ENCODE data around the gene GRIP2.
A peak's percentile ranks its signal among the peaks of the same experiment; 100 is the strongest.

GRIP2 gene

DNA sequence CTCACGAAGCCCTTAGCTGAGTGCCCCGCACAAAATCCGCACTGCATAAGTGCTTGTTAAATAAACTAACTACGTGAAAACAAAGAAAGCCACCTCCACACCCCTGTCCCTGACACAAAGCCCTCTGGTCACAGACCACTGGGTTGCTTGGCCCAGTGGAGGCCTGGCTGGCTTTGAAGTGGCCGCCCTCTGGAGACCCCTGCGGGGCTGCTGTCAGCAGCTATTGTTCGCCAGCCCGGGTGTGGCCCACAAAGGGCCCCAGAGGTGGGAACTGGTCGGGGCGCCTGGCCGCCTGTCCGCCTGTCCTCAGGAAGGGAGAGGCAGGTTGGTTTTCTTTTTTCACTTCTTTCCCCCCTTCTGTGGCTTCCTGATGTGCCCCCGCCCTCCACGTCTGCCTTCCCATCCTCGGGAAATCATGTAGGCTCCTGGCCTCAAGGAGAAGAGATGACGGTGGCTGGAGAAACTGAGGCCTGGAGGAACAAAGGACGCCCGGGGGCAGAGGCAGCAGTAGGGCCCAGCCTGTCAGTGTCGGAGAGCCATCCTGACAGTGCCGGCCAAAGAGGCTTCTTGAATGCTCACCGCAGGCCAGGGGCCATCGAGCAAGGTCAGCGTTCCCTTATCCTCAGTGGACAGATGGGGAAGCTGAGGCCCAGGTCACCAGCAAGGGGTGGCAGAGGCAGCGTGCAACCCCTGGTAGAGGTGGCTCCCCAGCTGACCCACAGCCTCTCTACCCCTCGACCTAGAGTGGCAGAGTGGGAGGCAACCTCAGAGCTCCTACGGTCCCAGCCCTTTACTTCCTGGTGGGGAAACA lies 76.6 kb downstream of the GRIP2 start:
- peak; percentile 17 for DNase-seq

DNA sequence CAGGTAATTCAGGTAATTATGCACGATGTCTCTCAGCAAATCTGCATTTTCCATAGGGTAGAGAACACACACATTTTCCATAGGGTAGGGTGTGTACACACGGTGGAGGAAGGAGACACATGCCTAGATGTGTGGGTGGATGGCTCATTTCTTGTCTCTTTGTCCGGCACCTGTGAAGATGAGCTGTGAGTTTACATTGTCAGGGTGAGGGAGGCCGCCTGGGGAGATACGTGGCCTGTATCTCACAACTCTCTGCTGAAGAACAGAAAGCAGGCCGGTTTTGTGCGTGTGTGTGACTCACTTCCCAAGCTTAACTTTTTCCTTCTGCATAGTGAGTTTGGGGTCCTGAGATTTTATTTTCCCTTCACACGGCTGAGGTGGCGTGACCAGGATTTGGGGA lies 77.4 kb downstream of the GRIP2 start:
- DNase-seq = no peak

DNA sequence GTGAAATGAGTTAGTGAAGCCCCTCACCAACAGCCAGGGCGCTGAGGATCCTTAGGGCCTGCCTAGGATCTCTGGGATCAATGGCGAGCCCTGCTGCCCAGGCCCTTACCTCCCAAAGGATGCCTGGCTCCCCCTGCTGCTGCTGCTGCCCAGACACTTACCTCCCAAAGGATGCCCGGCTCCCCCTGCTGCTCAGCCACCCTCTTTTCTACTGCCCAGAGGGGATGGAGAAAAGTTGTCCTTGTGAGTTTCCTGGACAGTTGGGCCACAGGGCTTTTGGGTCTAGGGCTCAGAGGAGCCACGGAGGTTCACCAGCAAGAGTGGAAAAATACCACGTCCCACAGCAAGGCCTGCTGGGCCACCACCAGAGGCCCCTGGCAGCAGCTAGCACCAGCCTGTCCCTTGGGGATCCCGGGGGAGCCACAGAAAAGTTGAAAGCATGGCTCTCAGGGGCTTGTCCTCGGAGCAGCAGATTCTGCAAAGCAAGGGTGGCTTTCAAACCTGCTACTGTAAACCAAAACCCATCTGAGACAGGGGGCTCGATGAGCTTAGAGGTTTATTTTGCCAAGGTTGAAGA lies 78.3 kb downstream of the GRIP2 start:
- DNase-seq = peak; percentile 23

DNA sequence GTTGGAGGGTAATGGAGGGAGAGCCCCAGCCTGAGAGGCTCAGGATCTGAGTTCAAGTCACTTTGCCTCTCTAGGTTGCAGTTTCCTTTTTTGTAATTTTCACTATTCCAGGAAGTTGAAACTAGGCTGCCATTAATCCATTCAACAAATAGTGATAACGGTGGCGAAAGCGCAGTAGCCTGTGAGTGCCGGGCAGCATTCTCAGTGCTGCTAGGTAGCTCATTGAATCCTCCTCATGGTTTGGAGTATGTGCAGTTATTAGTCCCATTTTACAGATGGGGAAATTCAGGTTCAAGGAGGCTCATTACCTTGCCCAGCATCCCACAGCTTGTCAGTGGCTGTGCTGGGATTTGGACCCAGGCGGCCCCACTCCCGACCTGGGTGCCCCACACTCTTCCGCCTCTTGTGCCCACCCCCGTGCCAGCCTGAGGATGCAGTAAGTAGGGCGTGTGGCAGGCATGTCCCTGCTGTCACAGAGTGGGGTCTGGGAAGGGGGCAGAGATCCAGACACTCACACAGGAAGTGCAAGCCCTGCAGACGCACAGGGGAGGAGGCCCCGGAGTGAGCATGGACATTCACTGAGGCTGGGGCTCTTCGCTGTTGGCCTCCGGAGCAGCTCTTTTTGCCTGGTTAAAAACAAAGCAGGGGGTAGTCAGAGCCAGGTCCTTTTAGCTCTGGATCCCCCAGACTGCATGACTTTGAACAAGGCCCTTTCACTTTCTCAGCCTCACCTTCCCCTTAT lies 79.0 kb downstream of the GRIP2 start:
- DNase-seq = no peak

DNA sequence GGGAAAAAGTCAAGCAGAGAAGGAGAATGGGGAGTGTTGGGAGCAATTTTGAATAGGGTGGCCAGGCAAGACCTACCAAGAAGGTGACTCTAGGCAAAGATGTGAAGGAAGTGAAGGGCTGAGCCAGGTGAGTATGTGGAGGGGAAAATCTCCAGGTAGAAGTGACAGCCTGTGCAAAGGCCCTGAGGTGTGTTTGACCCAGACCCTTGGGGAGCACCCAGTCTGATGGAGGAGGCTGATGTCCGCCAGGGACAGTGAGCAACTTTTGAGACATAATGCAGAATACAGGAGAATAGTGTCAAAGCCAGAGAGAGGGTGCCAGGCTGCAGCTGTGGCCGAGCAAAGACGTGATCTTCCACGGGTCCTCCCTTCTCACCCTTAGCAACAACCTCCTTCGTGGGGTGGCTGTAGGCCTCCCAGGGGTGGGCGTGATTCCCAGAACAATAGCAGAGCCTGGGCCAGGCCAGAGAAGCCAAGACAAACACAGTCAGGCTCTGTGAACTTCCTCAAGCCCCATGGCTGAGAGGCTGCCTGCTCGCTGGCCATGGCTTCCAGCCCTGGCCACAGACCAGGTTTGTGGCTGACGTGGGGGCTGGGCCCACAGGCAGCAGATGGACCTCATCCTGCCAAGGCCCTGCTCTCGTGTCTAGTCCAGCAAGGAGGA lies 79.7 kb downstream of the GRIP2 start:
- no peak for DNase-seq

DNA sequence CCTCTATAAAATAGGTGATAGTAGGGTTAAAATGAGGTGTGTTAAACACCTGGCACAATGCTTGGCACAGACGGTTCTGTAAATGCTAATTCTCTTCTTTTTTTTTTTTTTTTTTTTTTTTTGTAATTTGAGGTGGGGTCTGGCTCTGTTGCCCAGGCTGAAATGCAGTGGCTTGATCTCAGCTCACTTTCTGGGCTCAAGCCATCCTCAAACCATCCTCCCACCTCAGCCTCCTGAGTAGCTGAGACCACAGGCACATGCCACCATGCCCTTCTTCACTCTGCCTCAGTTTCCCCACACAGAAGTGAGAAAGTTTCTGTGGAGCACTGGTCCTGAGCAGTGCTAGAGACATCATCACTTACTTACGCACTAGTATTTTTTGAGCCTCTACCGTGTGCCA lies 80.4 kb downstream of the GRIP2 start:
- DNase-seq = no peak

DNA sequence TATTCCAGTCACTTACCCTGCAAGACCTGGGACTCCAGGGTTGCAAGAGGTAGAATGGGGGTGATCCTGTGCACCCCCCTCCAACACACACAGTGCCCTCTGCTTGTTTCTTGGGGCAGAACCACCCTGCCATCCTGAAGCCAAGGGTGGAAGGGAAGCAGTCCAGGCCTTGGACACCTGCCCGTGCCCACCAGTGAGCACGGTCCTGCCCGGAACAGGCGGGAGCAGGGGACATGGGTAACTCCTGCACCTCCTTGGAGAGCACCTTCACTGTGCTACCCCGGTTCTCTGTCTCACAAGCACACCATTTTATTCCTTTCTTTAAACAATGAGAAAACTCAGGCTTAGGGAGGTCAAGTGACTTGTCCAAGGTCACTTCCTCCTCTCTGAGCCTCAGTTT lies 80.8 kb downstream of the GRIP2 start:
- DNase-seq = no peak

DNA sequence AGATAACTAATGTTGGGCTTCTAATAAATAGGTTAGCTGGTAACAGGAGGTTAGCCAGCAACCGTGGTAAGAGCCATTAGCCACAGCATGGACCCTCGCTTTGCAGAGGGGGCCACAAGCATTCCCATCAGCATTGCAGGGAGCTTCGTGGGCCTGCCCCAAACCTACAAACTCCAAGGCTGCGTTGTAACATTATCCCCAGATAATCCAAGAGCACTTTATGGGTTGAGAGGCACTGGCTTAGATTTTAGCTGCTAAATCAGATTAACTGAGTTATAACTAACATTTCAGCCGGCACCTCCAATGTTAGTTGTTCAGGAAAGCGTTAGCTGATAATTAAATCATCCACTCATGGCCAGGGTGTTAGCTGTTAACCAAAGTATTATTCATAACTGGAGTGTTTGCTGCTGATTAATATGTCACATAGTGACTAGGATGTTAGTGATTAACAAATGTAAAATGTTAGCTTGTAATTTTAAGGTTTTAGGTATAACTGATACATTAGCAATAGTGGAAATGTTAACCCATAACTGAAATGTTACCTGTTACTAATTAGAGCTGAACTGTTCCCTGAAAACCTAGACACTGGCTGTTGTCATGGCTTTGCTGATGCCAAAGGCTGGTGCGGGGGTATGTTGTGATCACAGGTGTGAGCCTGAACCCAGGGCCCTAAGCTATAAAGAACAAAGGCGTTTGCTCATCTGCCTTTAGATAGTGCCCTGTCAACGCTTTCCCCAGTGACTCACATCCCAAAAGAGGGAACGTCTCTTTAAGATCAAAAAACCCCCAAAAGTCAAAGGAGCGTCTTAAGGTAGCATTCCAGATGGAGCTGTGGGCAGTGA lies 81.5 kb downstream of the GRIP2 start:
- DNase-seq = no peak

DNA sequence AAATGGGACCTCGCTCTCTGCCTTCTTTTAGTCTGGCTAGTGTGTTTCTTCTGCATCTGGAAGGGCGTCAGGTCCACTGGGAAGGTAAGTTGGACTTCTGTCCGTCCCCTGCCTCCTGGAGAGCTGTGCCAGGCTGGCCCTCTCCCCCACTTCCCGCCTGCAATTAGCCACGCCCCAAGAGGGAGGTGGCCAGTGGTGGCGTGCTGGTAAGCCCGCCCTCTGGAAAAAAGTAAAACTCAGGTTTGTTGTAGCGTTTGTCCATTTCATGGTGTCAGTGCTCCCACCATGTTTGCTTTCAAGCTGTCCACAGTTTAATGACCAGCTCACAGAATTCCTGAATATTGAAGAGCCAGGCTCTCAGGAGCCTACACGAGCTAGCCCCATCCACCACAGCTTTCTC lies 82.1 kb downstream of the GRIP2 start:
- DNase-seq = no peak

DNA sequence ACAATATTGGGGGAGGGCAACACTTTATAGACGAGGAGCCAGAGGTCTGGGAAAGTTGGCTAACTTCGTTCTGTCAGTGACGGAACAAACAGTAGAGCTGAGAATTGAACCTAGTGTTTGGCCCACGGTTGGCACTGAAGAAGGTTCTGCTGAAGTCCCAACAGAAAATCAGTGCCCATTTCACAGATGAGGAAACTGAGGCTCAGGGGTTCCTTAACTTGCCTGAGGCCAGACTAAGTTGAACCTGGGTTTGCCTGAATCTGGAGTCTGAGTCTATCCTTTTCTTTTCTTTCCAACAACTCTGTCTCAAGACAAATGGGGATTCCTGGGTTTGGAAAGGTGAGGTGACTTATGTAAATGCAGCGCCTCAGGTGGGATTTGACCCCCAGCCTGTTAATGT lies 82.7 kb downstream of the GRIP2 start:
- no peak for DNase-seq

DNA sequence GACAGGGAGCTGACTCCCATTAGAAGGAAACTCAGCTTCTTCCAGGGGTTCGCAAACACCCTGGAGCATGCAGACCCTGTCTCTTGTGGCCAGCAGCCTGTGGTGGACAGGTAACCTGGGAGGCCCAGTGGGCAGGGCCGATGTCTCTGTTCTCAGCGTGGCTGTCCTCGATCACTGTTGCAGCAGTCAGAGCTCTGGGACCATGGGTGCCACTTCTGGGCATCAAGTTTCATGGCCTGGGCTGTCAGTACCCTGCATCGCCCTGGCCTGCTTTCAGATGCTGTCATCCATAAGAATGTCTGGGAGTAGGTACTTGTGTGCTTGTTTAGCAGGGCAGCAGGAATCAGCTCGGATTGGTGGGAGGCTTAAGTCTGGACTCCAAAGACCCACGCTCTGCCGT lies 83.3 kb downstream of the GRIP2 start:
- DNase-seq = no peak

DNA sequence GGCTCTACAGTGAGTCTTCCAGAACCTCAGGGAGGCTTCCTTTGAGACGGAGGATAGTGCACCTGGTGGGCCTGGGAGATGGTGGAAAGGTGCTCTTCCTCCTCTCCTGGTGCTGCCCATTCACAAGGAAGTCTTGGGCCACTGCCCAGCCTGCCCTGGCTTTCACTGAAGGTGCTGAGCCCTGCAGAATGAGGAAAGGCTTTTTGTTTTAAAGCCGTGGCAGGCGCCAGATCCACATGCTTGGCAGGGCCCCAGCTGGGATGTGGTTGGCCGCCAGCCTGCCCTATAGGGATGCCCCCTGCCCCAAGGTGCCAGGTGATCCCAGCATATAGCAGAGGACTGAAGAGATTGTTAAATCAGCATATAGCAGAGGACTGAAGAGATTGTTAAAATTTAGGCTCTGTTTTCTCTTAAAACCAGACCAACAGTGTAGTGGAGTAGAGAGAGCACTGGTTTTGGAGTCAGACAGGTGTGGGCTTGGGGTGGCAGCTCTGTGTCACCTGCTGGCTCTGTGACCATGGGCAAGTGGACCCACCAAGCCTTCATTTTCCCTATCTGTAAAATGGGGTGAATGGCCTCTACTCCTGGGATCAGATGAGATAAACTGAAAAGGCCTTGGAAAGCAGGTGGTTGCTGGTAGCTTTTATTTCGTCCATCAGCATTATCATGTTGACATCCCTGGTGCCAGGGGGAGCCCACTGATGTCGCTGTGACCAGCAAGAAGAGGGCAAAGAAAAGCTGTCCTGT lies 84.4 kb downstream of the GRIP2 start:
- DNase-seq = peak; percentile 11

DNA sequence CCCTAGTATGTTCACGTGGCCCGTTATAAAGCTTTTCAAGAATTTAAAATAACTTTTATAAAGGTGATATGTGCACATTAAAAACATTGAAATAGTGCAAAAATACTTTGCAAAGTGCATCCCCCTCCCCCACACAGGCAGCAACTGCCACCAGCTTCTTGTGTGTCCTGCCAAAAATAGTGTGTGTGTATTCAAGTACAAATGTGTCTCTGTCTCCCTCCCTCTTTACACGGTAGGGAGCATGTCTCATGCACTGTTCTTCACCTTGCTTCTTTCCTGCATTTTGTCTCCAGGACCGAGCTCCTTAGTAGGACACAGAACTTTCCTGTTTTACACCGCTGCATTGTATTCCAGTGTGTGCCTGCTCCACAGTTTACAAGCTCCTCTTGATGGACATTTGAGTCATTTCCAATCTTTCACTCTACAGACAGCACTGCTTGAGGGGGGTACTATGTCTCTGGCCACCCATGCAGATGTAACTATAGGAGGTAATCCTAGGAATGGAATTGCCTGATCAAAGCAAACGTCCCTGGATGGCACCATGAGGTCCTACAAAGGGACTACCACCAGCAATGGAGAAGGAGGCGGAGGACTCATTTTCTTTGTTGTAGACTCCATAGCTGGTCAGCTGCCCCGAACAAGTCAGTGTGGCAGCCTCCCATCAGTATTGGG lies 85.4 kb downstream of the GRIP2 start:
- no peak for DNase-seq

DNA sequence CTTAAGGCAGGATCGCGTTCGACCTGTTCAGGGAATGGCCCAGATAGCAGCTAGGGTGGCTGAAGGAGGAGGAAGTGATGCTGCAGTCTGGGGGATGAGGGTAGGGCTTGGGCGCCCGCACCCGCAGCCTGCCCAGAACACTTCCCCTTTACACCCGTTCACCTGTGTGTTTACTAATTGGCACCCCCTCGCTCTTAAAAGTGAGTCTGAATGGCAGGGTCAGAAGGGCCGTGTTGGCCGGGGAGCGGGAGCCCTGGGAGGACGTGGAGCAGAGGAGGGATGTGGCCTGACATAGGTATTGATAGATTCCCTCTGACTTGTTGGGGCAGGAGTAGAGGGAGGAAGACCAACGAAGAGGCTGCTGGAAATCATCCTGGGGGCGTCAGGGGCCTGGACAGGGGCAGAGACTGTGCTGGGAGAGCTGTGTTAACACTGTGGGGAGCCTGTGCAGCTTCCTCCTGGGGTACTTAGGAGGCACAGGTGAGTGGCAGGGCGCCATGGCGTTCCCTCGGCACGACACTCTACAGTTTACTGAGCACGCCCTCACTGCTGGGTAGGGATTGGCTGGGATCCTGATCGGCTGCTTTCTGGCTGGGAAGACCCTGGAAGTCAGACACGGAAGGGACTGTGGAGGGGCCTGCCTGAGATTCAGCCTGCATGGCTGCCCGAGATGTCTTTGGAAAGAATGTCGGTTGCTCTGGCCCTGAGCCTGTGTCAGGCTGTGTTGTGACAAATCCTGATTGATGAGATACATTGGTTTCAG lies 86.1 kb downstream of the GRIP2 start:
- no peak for DNase-seq

DNA sequence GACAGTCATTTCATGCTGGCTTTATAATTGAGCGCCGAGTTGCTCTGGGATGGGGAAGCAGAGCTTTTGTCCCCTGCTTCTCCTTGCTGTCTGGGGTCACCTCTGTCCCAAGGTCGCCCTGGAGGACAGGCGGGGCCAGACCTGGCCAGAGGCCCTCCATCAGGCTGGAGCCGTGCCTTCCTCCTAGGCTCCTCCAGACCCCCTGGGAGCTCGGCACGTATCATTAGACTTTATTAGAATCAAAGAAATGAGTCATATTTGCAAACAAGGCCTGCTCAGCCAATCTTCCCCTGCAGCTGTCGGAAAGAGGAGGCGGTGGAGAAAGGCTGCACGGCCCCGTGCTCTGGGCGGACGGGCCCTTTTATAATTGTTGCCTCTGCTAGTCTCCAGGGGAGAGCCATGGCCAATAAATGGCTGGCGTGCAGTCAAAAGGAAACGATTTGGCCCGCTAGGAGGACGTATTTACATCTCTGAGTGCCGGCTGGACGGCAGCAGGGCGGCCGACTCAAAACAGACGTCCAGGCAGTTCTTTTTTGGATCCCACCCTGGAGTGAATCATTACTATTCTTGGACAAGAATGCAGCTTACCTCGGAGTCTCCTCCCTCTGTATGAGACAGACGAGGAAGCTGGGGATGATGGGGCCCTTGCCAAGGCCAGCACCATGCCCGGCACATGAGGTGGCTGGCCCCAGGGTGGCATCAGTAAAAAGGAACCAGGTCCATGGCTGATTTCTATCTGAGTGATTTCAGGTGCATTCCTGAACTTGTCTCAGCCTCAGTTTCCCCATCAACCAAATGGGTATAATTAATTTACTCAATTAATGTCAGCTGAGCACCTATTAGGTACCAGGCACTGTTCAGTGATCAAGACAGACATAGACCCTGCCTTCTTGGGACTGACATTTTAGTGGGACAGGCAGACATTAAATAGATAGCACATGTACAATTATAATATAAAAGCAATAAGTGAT lies 87.1 kb downstream of the GRIP2 start:
- DNase-seq = peak; percentile 84

DNA sequence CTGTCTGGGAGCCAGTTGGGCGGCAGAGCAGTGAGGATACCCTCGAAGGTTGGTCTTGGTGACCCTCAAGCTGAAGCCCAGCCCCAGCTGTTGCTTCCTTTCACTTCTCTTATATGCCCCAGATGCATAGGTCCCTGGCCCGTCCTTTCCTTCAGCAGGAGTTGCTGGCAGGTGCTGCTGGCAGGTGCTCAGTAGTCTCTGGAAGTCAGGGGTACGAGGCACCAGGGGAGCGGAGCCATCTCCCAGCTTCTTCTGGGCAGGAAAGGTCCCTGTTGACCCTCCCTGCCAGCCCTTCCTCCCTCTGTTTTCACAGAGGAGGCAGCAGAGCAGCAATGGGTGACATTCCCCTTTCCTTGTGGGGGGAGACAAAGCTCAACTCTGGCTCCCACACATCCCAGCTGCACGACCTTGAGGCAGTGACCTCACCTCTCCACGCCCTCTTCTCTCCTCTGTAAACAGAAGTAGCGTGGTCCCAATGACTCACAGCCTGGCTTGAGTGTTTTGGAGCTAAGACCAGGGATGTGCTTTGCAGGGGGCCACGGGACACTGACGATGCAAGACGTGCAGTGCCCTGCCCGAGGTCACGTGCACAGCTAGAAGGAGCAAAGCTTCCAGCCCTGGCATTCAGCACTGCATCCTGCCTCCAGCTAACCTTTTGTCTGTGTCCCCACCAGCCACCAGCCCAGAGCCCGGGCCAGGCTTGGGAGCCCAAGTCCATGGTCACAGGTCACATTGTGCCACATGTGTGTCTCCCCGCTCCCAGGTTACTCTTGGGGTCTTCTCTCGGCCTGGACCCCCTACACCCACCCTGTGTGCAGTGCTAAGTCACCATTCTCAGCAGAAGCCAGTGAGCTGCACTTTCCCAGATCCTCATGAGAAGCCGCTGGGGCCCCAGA lies 88.0 kb downstream of the GRIP2 start:
- peak; percentile 38 for DNase-seq

DNA sequence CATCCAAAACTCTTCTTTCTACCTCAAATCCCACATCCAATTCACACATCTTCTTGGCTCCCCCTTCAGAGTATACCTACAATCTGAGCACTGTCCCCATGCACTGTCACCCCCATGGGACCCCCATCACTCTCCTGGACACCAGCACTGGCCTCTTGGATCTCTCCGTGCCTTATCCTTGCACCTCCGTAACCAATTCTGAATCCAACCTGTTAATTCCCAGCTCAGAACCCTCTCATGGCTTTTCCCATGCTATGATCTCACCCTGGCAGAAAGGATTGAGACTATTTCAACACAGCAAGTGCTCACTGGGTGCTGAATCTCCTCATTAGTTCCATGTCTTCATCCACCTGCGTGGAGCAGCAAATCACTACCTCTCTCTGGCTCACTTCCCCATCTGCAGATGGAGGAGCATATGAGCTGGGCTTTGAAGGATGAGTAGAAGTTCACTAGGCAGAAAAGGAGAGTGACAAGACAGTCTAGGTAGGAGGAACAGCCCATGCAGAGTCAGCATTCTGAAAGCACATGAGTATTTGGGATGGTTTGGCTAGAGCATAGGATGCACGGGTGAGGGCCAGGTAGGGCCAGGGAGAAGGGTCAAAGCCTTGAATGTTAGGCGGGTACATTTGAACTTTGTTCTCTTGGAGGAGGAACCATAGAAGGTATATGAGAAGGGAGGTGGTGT lies 89.1 kb downstream of the GRIP2 start:
- no peak for DNase-seq

DNA sequence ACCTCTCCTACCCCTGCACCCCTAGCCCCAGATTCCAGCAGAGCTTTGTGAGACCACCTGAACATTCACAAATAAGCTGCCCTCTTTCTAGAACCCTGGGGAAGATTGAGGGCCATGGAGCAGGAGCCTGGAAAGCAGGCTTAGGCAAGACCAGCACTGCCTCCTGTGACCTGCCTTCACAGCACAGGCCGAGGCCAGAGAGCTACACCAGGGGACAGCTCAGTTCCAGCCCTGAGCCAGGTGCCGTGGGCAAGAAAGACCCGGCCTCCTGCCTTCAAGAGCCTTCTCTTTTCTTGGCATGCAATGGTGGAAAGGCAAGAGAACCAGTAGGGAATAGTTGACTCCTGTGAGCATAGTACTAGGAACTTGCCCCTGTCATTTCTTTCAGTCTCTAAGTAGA lies 89.6 kb downstream of the GRIP2 start:
- no peak for DNase-seq
